Measurements from ENCODE around the gene ZBTB49.

DNA sequence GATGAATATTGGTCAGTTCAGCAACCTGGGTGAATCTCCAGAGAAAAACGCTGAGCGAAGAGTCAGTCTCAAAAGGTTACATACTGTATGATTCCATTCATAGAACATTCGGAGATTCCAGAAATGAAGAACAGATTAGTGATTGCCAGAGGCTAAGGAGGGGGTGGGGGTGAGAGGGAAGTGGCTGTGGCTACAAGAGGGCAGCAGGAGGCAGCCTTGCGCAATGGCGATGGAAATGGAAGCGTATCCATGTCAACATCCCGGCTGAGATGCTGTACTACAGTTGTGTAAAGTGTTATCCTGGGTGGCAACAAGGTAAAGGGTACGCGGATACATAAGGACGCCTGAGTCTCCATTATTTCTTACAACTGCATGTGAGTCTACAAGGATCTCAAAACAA lies 18.1 kb upstream of the ZBTB49 start:
- TF ChIP-seq POLR2AphosphoS5 (IDR thresholded peaks at IDR 0.05), result no peak
- TF ChIP-seq, protein P1, sequence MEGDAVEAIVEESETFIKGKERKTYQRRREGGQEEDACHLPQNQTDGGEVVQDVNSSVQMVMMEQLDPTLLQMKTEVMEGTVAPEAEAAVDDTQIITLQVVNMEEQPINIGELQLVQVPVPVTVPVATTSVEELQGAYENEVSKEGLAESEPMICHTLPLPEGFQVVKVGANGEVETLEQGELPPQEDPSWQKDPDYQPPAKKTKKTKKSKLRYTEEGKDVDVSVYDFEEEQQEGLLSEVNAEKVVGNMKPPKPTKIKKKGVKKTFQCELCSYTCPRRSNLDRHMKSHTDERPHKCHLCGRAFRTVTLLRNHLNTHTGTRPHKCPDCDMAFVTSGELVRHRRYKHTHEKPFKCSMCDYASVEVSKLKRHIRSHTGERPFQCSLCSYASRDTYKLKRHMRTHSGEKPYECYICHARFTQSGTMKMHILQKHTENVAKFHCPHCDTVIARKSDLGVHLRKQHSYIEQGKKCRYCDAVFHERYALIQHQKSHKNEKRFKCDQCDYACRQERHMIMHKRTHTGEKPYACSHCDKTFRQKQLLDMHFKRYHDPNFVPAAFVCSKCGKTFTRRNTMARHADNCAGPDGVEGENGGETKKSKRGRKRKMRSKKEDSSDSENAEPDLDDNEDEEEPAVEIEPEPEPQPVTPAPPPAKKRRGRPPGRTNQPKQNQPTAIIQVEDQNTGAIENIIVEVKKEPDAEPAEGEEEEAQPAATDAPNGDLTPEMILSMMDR (IDR thresholded peaks at IDR 0.05), result no peak

All from sigmoid colon (tissue), 4 donors.